Measurements from ENCODE around the gene ENPEP. TPM values are rescaled to one million over a fixed set of nuclear protein-coding genes. Genes with fewer than 3 reads are reported as not detected.

ENPEP gene
- polyA plus RNA-seq, 1 donor (not counting 4 experiments of a cell fraction or from before 2014, with no cell fraction given), result not detected

- no peak overlapping the region for H3K4me3 ChIP-seq (ENCODE audit: control insufficient read depth in 2 of 3, extremely low read depth in 1 of 3, insufficient read depth in 2 of 3, low read depth in 1 of 3, low read length in 3 of 3)
- H3K4me1 ChIP-seq (ENCODE audit: control insufficient read depth, extremely low read depth, insufficient read depth, low read length), result peaks cover 11% of the 10 kb centered on the region
- H4K20me1 ChIP-seq (ENCODE audit: control insufficient read depth, extremely low read depth, insufficient read depth, low read length), result no peaks in the 10 kb centered on the region
- H3K36me3 ChIP-seq (ENCODE audit: control insufficient read depth in 2 of 2, extremely low read depth in 1 of 2, insufficient read depth in 2 of 2, low read length in 2 of 2), result no peaks in the 10 kb centered on the region
- H3K9me1 ChIP-seq (ENCODE audit: control insufficient read depth, extremely low read depth, insufficient read depth, low read length), result no peaks in the 10 kb centered on the region
- dilution Hi-C loops (cut with MboI; ENCODE audit: extremely low pct_ligation_motif_present, low sequenced_read_pairs), result no loop called here
- H3K9ac ChIP-seq (ENCODE audit: control insufficient read depth, extremely low read depth, insufficient read depth, low read length), result no peak overlapping the region
- TF ChIP-seq CTCF (optimal IDR thresholded peaks at IDR 0.05 in 1 of 3, IDR thresholded peaks at IDR 0.05 in 1 of 3, conservative IDR thresholded peaks at IDR 0.05 in 1 of 3; ENCODE audit: extremely low read depth in 1 of 3, insufficient read depth in 2 of 3, low read length in 3 of 3), result no peak
- TF ChIP-seq EZH2 (IDR thresholded peaks at IDR 0.05; ENCODE audit: low read length), result no peak
- no peaks in the 10 kb centered on the region for H3K9me3 ChIP-seq (ENCODE audit: control insufficient read depth, low read depth, low read length)
- H2AFZ ChIP-seq (ENCODE audit: control insufficient read depth, low read length), result no peak overlapping the region
- H3K79me2 ChIP-seq (ENCODE audit: control insufficient read depth, insufficient read depth, low read length), result no peaks in the 10 kb centered on the region
- H3K4me2 ChIP-seq (ENCODE audit: control insufficient read depth, extremely low read depth, insufficient read depth, low read depth, low read length), result no peak overlapping the region
- H3K27ac ChIP-seq (ENCODE audit: control insufficient read depth, insufficient read depth, low read length), result no peak overlapping the region
- H3K27me3 ChIP-seq (ENCODE audit: control insufficient read depth, extremely low read depth, insufficient read depth, low read length), result no peaks in the 10 kb centered on the region
- FAIRE-seq, result no peak
- no peak for DNase-seq (ENCODE audit: low read depth, low spot score)
Measured at GRCh38 chr4:110544594-110544993, 68.6 kb downstream of the ENPEP start.

GRCh38 chr4:110550260-110550659 lies 74.3 kb downstream of the ENPEP start:
- Histone ChIP-seq H3K27ac (ENCODE audit: control insufficient read depth, insufficient read depth, low read length) (no peak overlapping the region), H4K20me1 (ENCODE audit: control insufficient read depth, extremely low read depth, insufficient read depth, low read length) (no peaks in the 10 kb centered on the region), H3K27me3 (ENCODE audit: control insufficient read depth, extremely low read depth, insufficient read depth, low read length) (no peaks in the 10 kb centered on the region), H3K9me3 (ENCODE audit: control insufficient read depth, low read depth, low read length) (no peaks in the 10 kb centered on the region), H3K9ac (ENCODE audit: control insufficient read depth, extremely low read depth, insufficient read depth, low read length) (no peak overlapping the region), H3K4me3 (ENCODE audit: control insufficient read depth in 2 of 3, extremely low read depth in 1 of 3, insufficient read depth in 2 of 3, low read depth in 1 of 3, low read length in 3 of 3) (no peak overlapping the region), H3K79me2 (ENCODE audit: control insufficient read depth, insufficient read depth, low read length) (no peaks in the 10 kb centered on the region), H3K4me2 (ENCODE audit: control insufficient read depth, extremely low read depth, insufficient read depth, low read depth, low read length) (no peak overlapping the region), H2AFZ (ENCODE audit: control insufficient read depth, low read length) (no peak overlapping the region), H3K4me1 (ENCODE audit: control insufficient read depth, extremely low read depth, insufficient read depth, low read length) (no peaks in the 10 kb centered on the region), H3K36me3 (ENCODE audit: control insufficient read depth in 2 of 2, extremely low read depth in 1 of 2, insufficient read depth in 2 of 2, low read length in 2 of 2) (no peaks in the 10 kb centered on the region), H3K9me1 (ENCODE audit: control insufficient read depth, extremely low read depth, insufficient read depth, low read length) (no peaks in the 10 kb centered on the region)
- DNase-seq (ENCODE audit: low read depth, low spot score) (no peak), FAIRE-seq (no peak)
- TF ChIP-seq EZH2 (IDR thresholded peaks at IDR 0.05; ENCODE audit: low read length) (no peak), CTCF (optimal IDR thresholded peaks at IDR 0.05 in 1 of 3, IDR thresholded peaks at IDR 0.05 in 1 of 3, conservative IDR thresholded peaks at IDR 0.05 in 1 of 3; ENCODE audit: extremely low read depth in 1 of 3, insufficient read depth in 2 of 3, low read length in 3 of 3) (no peak)
- dilution Hi-C loops (cut with MboI; ENCODE audit: extremely low pct_ligation_motif_present, low sequenced_read_pairs), result no loop called here
